VCaP (cell line): Measurements from ENCODE around the gene SLC39A3.

Source experiments
- H3K27ac ChIP-seq: fragments of 450-650 bp; 2 replicates; pipeline ENCODE4 v1.5.1; 2017
- TF ChIP-seq, protein P1 (sequence below): fragments of 450-650 bp; conservative IDR thresholded peaks from 2 replicates; pipeline ENCODE4 v1.5.1; 2017; ENCODE audit warnings: mild to moderate bottlenecking, moderate library complexity

SLC39A3 gene

DNA sequence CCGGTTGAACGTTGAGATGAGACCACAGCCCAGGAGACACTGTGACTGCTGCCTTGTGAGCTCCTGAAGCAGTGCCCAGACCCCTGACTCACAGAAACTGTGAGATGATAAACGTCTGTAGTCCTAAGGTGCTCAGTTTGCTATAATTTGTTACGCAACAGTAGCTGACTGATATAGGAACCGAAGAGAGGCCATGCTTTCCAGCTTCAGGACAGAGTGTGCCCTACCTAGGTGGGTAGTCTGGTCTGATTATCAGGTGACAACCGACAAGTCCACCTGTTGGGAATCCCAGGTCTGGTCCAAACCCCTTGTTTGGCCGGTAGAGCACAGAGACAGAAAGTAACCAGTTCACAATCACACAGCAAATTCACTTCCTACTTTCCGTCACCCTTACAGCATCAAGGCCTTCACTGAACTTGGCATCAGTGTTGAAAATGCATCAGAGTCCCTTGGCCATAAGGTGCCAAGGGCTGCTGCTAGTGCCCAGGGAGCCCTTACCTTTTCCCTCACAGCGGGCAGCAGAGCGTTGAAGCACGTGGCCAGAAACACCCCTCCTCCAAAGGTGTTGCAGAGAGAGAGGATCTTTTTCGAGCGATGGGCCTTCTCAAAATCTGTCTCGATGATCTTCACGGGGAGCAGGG is 3.1 kb downstream of the SLC39A3 start:
- H3K27ac ChIP-seq, result no peak overlapping the region
- TF ChIP-seq, protein P1, sequence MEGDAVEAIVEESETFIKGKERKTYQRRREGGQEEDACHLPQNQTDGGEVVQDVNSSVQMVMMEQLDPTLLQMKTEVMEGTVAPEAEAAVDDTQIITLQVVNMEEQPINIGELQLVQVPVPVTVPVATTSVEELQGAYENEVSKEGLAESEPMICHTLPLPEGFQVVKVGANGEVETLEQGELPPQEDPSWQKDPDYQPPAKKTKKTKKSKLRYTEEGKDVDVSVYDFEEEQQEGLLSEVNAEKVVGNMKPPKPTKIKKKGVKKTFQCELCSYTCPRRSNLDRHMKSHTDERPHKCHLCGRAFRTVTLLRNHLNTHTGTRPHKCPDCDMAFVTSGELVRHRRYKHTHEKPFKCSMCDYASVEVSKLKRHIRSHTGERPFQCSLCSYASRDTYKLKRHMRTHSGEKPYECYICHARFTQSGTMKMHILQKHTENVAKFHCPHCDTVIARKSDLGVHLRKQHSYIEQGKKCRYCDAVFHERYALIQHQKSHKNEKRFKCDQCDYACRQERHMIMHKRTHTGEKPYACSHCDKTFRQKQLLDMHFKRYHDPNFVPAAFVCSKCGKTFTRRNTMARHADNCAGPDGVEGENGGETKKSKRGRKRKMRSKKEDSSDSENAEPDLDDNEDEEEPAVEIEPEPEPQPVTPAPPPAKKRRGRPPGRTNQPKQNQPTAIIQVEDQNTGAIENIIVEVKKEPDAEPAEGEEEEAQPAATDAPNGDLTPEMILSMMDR, result no peak

DNA sequence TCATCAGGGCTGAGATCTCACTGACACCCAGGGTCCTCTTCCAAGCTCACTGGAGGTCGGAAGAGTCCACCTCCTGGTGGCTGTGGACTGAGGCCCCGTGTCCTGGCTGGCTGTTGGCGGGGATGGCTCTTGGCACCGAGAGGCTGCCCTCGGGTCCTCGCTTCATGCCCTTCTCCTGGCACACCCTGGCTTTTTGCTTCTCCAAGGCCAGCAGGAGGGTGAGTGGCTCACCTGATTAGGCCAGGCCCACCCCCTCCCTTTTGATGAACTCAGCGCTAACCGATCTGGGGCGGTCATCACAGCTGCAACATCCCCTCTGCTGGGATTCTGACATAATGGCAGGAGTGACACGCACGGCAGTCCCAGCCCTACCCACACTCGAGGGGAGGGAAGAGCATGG is 4.4 kb downstream of the SLC39A3 start:
- TF ChIP-seq, protein P1, result no peak

DNA sequence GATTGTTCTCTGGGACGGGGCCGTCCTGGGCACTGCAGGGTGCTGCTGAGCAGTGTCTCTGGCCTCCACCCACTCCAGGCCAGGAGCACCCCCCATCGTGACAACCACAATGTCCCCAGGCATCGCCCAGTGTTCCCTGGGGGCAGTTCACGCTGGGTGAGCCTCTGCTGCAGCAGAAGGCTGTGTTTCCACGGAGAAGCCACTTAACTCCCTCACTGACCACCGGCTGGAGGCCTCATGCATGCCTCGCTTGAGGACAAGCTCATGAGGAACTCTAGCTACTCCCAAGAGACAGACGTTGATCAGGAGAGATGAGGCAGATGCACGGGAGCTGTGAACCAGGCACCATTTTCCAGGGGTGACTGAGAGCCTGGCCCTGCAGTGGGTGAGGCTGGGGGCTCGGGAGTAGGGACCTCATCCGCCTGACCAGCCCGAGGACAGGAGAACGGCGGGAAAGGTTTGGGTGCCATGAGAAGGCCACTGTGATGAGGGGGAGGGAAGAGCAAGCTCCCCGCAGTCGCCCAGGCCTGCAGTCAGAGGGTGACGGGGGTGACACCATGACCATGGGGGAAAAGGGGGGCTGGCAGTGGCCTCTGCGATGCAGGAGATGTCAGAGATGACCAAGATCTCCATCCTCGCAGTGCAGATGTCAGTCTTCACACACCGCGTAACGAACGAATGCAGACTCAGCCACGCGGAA is 5.1 kb downstream of the SLC39A3 start:
- H3K27ac ChIP-seq, result no peak overlapping the region
- TF ChIP-seq, protein P1, result no peak

More for the DNA sequence above, 4.4 kb downstream of the SLC39A3 start:
- H3K27ac ChIP-seq, result no peak overlapping the region

DNA sequence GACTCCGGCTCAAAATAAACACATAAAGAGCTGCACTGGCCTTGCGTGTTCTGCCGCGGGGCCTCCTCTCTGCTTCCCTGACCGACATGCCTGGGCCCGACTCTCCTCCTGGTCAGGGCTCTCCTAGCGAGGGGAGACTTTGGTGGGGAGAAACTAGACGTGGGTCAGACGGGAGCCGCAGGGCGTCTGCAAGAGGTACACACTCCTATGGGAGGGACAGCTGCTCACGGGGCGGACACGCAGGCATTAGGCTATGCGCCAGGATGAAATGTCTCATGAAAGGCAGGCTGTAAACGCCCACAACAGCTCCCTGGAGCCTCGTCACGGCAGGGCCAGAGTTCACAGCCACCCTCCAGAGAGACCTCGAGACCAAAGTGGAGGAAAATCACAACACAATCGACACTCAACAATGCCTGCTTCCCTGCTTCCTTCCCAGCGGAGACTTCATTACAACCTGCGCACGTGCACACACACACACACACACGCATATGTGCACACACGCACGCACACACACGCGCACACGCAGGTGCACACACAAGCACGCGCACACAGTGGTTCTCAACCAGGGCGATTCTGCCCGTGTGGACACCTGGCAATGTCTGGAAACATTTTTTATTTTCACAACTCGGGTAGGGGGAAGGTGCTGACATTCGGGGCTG is 5.8 kb downstream of the SLC39A3 start:
- H3K27ac ChIP-seq, result no peak overlapping the region
- TF ChIP-seq, protein P1, result no peak

DNA sequence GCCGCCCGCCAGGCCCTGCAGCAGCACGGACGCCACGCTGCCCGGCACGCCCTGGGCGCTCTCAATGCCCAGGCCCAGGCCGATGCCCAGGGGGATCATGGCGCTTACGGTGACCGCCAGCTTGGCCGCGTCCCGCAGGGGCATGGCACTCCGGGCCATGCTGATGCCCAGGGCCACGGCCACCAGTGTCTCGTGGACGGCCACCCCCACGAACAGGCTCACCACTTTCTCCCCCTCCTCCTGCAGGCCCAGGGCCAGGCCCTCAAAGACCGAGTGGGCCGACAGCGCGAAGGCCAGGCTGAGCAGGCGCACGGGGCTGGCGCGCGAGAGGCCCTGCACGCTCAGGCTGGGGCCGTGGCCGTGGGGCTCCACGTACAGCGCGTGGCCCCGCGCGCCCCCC is 6.9 kb downstream of the SLC39A3 start:
- TF ChIP-seq, protein P1, result no peak
- H3K27ac ChIP-seq, result no peak overlapping the region

DNA sequence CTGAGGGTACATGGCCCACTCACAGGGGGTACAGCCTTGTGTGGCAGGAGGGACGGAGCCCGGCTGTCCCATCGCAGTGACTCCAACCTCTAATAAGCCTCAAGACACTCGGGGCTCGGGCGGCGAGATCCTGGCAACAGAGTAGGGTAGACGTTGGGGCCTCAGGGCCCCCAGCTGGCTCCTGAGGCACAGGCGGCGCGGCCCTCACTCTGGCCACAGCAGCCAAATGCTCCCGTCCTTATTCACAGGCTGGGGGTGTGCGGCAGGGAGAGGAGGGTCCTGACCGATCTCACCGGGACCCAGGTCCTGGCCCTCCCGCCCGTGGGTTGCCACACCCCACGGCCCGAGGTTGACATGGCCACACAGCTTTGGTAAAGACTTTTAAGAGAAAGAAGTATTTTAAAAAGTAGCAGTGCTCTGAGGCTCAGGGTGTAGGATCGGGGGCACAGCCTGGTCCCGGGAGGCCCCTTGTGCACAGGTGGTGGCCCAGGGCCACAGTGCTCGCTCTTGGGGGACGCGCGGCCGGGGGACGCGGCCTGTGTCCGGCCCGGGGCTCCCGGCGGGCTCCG is 7.6 kb downstream of the SLC39A3 start:
- H3K27ac ChIP-seq, result no peak overlapping the region
- TF ChIP-seq, protein P1, result no peak
